ENCODE results near the gene ZIC4.

The ZIC4 gene

DNA sequence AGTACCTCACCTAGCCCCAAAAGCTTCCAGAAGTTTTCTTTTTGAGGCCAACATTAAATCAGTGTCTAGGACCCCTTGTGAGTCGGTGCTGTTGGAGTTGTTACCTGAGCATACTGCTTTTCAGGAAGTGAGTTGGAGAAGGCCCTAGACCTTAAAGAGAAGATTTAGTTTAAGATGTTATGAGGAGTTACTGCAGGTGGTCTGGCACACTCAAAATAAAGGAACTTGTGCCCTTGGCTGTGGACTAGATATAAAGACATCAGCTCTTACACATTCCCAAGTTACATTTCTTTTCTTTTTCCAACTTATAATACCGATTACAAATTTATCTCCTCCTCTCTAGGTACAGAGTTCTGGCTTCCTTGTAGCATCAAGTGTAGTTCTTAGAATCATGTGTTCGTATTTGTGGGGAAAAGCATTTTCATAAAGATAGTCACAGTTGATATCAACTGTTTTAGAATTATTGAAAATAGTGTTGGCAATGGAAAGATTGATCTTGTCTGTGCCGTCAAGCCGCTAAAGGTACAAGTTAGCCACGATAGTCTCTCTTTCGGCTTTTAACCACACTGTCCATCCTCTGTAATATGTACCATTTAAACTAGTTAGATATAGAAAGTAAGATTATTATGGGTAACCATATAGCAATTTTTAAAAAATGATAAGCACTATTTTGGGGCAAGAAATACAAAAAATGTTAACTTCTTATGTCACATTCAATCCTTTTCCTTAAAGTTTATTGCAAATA, 11.4 kb upstream of the ZIC4 start:
- DNase-seq = no peak

DNA sequence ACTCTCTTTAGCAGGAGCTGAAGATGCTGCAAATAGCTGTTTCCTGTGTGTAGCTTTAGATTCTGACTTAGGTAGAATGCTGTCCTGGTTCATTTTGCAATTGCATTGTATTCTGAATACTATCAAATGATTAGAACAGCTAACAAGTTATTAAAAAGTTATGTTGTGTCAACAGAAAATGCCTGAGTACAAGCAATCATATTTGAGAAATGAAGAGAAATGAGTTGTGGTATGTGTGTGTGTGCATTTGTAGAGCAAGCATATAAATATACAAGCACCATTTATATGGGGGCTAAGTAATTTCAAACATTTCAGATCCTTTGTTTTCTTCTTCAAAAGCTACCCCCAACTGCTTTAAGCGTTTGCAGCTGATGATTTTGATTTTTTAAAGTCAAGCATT, 10.6 kb upstream of the ZIC4 start:
- DNase-seq = no peak

DNA sequence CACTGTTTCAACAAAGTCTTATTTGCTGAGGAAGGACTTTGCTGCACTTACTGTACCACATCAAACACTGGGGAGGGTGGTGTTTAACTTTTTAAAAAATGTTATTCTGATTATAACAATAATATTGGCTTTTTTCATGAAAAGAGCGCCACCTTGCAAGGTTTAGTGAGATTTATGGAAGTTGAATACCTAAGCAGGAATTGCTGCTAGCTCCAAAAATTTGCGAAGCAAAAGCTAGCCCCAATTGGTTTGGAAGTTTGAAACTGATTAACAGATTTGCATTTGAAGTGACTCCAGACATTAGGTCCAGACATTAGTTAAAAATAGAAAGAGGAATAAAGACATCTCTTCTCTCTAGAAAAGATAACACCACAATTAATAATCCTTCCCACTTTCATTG, 9.5 kb upstream of the ZIC4 start:
- no peak for DNase-seq

DNA sequence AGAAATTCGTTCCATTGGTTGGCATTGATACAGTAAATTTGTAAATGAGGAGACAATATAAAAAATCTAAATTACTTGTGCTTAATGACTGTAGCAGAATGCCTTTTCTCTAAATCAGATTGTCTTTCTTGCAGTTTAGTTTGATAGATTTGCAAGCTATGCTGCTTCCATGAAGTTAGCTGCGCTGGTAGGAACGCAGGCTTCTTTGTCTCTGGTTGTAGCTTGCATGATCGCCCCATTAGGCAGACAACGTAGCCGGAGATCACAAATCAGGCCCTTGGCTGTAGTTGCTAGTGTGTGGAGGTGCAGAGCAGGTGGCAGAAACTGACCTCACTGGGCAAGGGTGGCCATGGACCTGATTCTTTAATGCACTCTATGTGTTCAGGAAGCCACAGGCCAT, 8.9 kb upstream of the ZIC4 start:
- DNase-seq = no peak

DNA sequence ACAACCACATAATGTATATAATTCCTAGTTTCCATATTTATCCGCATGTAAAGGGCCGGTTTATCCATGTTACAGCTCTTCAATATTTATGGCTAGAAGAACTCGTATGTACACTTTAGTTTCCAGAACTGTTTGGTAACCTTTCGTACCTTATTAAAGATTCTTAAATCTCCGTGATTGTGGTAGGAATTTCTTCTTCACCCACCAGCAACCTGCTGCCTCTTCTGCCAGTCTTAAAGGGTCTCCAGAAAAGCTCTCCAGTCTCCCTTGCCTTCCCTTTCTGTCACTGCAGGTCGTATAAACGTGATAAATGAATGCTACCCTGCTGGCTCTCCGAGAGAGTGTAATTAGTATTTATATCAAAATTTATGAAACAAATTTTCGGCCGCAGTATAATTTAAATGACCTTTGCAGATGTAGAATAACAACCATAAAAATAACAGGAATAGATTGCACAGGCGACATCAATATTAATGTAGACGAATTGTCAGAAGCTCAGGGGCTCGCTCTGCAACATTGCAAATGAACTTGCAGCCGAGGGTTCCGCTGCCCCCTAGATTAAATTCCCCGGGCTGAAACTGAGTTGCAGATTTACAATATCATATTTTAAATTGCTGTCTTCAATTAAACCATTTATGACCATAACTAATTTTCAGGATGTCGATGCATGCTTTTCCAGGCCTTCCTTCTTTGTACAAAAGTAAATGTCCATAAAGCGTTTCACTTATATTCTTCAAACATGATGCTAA, 8.2 kb upstream of the ZIC4 start:
- no peak for DNase-seq

DNA sequence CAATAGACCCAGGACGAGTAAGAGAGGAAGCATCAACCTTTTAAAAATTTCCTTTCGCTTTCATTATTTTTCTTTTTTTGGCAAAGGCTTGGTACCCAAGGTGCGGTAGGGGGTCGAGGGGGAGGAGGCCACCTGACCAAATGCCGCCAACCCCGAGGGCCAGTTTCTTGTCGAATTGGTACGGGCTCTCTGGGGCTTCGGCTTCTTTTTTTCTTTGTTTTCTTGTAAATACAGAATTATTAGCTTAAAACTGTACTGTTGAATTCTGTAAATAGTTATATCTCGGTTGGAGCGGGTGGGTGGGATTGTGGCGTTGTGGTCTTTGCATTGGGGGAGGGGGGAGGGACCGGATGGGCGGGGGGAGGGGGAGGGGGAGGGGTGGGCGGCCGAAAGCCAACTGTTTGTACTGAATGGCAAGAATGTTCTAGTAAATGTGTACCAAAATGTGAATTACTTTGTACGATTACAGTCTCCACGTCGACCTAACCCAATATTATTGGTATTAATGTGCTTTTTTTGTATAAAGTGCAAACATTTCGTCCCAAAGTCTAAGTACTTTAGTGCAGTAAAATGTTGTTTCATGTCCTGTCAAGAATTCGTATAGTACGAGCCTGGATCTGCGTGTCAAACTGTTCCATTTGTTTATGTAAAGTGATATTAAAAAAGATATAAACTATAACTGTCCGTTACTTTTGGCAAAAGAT, 7.5 kb upstream of the ZIC4 start:
- no peak for DNase-seq

DNA sequence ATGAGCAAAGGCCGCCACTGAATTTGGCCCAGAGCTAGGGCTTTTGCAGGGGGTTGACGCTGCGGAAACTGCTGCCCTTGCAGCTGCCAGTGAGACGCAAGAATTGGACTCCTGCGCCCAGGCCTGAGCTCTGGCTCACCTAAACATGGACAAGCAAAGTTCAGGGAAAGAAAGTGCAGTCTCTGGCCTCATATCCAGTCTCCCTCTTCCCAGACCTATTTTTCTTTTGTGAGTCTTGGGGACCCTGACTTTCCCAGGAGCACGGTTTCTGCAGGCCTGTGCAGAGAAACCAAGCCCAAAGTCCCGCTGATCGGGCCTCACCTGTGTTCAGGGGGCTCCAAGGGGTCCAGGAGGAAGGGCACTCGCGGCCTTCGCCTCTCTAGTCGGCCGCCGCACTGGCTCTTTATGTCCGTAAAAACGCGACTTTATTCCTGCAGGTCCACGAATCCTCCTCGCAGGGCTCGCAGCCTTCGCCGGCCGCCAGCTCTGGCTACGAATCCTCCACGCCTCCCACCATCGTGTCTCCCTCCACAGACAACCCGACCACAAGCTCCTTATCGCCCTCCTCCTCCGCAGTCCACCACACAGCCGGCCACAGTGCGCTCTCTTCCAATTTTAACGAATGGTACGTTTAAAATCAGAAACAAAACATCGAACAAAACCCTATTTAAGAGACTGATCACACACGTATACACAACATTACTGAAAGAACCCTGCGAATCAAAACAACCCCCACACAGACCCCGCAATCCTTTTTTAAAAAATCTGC, 6.8 kb upstream of the ZIC4 start:
- DNase-seq = no peak

DNA sequence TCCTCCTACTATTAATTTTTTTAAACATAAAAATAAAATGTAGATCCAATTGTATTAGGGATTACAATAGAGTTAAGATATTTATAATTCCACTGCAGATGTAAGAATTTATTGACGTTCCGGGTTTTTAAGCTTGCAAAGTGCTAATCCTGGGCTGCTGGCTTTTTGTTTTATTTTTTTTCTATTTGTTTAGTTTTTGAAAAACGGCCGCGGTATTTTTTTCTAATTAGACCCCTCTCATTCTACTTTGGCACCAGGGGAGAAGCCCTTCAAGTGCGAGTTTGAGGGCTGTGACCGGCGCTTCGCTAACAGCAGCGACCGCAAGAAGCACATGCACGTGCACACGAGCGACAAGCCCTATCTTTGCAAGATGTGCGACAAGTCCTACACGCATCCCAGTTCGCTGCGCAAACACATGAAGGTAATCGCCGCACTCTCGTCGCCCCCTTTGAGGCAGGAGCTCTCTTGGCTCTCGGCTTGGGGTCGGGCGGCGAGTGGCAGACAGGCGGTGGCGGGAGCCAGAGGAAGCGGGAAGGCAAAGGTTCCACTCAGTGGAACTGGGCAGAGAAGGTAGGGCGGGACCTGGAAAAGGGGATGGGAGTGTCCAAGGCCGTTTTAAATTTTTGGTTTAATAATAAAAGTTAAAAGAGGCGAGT, 6.0 kb upstream of the ZIC4 start:
- no peak for DNase-seq

DNA sequence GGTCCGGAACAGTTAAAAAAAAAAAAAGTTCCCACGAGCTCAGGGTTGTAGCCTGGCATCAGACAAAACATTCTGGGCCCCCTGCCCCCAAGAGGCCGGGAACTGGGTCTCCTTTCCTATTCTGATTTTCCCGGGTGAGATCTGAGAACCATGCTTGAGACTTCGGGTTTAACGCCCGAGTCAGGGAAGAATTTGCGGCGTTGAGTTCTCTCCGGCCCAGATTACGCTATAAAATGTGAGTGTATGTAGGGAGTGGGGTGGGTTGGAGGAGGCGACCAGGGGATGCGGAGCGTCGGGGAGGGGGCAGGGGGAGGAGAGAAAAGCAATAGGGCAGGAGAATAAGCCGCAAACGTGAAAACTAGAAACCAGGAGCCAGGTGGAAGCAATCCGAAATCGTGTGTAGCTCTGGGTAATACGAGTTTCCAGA, 5.5 kb upstream of the ZIC4 start:
- no peak for DNase-seq

DNA sequence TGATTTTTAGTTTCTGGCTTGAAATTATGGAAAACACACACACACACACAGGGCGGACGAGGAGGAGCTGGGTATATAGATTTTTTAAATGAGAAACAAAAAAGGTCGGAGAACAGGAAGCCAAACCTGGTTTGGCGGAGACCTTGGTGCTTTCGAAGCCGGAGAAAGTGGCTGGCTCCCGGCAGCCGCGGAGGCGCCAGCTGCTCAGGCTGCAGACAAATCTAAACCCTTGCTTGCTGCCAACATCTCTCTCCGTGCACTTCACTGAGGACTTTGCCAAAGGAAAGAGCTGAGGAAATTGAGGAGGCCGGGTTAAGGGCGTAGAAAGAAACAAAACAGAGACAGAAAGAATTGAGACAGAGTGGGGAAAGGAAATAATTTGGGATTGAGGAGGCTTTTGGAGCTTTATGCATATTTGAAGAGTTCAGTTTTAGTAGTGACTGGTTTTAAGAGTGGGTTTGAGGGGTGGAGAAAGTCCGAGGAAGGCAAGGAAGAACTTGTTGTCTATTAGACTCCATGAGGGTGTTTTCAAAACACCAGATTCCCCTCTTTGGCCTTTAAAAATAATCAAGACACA, 5.0 kb upstream of the ZIC4 start:
- no peak for DNase-seq

DNA sequence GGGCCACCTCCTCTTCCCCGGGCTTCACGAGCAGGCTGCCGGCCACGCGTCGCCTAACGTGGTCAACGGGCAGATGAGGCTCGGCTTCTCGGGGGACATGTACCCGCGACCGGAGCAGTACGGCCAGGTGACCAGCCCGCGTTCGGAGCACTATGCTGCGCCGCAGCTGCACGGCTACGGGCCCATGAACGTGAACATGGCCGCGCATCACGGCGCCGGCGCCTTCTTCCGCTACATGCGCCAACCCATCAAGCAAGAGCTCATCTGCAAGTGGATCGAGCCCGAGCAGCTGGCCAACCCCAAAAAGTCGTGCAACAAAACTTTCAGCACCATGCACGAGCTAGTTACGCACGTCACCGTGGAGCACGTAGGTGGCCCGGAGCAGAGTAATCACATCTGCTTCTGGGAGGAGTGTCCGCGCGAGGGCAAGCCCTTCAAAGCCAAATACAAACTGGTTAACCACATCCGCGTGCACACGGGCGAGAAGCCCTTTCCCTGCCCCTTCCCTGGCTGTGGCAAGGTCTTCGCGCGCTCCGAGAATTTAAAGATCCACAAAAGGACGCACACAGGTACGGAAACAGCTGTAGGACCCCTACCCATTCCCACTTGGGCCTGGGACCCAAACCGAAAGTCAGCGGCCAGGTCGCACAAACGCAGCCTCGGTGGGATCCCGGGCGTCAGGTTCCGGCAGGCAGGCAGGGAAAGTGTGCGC, 4.3 kb upstream of the ZIC4 start:
- DNase-seq = no peak

DNA sequence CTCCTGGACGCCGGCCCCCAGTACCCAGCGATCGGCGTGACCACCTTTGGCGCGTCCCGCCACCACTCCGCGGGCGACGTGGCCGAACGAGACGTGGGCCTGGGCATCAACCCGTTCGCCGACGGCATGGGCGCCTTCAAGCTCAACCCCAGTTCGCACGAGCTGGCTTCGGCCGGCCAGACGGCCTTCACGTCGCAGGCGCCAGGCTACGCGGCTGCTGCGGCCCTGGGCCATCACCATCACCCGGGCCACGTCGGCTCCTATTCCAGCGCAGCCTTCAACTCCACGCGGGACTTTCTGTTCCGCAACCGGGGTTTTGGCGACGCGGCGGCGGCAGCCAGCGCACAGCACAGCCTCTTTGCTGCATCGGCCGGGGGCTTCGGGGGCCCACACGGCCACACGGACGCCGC, 3.8 kb upstream of the ZIC4 start:
- DNase-seq = no peak

DNA sequence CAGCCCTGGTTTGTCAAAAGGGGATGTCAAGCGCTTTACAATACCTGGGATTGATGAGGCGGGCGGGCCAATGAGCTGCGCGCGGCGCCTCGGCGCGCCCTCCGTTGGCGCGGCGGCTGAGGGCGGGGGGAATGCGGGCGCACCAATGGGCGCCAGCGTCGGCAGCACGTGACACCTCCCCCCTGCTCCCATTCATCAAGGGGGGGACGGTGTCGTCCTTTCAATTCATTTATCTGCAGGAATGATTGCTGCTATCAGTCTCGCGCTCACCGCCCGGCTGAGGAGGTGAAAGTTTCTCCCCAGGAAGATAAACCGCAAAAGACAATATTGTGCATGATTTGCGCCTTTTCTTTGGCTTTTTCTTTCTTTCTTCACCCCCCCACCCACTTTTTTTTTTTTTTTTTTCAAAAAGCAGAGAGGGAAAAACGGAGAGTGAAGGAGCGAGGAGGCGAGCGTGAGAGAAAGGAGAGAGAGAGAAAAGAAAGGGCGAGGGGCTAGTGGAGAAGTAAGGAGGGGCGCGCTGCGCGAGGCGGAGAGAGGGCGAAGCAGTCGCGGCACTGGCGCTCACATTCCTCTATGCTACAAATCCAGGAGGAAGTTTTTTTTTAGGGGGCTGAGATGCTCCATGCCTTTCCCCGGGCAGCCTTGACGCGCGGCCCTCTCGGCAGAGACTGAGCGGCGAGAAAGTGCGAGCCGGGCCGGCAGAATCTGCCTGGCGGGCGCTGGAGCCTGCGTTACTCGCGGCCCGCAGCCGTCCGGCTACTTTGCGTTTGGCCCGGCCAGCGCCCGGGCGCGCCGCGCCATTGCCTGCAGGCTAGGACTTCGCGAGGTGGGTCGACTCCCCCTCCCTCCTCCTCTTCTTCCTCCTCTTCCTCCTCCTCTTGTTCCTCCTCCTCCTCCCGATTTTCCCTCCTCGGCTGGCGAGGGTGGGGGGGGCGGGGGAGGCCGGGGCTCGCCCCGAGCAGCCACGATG, 3.1 kb upstream of the ZIC4 start, which contains the start of gene ZIC1:
Gene ZIC1, plus strand, starts transcription at position 223 of the 973 bp plus-strand sequence. Its CDS starts 748 bp downstream, at position 971.
- no peak for DNase-seq

DNA sequence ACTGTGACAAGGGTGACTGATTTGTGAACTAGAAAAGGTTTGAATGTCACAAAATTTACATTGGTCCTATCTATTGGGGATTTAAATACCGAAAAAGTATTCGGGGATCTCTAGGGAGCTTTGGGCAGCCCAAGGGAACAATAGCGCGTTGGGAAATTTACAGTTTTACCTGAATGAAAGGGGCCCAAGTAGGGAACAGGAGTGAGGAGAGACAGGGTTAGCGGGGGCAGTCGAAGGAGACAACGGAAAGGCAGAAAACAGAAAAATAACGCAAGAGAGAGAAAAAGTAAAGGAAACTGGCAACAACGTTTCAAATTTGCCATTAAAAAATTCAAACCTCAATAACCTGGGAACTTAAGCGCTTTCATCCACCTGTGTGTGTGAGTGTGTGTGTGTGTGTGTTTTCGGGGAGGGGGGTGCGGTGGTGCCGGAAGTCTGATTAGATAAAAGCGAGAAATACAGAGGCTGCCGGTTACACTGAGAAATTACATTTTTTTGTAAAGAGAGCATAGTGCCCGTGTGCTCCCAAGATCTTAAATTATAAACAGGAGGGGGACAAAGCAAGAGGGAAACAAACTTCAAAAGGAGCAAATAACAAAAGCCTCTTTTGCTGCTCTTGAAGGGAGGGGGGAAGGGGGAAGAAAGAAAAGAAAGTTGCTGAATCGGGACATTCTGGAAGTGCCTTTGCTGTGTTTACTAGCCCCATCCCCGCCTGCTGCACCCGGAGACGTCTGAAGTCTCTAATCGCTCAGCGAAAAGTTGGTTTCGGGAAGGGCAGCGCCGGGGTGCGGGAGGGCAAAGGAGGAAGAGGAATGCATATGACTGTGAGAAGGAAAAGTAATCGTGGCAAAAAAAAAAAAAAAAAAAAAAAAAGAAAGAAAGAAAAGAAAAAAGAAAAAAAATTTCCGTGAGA, 2.1 kb upstream of the ZIC4 start:
- no peak for DNase-seq

DNA sequence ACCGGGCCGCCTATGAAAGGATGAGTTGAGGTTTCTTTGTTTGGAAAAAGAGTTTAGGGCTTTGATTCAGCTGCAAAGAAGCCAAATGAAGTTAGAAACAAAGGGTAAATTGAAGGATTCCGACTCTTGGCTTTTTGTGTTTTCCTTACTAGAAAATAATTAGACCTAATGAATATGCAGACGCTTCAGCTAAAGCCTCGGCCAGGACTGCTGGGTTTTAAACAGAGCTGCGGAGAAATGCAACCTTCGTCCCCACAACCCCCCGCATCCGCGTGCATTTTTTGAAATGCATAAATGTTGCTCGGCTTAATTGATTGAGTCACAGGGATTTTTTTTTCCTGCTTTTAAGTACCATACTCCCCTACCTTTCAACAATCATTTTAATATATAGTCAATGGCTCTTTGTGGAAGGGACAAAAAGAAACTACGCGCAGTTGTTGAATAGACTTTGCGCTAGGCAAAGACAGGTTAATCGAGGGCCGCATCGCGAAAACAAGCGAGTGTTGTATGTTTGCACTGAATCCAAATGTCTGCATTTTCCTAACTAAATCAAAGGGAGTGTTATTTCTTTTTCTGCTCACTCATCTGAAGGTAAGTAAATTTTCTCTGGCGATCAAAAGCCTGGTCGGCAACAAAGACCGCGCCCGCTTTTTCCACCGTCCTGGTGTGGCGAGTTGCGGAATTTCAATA, 1.3 kb upstream of the ZIC4 start:
- DNase-seq = no peak

DNA sequence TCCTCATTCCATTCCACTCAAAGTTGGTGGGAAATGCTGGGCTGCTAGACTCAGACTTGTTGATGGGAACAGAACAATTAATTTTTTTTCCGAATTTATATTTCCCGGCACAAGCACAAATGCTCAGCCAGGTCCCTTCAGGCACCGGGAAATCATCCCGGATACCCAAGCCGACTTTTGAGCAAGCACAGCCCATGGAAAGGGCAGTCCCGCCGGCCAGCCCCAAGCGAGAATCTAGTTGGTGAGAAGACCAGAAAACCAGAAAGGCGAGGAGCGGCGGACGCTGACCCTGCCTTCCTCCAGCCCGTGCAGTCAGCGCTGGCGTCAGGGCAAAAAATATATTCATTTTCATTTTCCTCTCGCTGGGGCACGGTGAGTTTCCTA, 763 bp upstream of the ZIC4 start:
- no peak for DNase-seq

DNA sequence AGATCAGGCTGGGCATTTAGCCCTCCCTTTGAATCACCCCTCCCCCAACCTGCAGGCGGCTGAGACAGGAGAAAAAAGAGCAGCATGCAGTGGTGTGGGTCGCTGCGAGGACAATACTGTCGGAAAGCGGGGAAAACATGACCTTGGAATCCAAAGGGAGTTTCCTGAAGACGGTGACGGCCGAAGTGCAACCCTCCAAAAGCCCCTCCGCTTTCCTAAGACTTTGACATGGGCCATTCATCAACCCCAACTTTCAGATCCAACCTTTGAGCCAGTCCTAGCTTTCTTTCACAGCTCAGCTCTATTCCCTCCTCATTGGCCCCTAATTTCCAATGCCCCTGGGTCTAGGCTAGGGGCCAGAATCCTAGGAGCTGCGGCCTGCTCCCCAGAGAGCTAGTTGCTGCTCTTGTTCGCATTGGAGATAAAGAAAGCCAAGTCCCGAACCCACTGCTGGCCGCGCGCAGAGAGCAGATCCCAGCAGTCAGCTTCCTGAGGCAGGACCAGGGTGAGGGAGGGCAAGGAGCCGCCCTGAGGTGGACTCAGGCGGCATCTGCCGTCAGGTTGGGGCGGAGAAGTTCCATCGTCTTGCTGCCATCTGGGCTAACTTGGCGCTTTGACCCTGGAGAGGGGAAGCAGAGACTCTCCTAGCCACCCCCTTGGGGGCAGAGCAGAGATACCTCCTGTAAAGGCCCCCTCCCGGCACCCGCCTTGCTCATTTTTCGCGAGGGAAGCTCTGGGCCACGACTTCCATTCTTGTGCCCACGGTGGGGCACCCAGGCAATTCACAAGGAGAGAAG, 914 bp downstream of the ZIC4 start:
- no peak for DNase-seq

DNA sequence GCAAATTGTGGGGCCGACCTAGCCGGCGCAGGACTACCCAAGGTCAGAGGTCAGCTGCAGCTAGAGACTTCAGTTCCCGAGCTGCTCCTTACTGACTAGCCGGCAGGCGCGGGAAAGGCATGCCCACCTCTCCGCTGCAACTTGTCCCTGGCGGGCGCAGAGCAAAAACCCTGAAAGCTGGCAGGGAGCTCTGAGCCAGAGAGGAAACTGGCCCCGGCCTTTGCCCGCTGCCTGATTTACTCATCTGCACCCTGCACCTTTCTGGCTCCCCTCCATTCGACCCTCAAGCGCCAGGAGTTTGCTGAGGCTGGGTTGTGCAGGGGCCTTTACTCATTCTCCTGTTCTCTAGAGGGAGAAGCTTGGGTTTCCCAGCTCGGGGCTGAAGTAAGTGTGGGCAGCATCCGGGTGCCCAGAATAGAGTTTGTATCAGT, 1.5 kb downstream of the ZIC4 start:
- no peak for DNase-seq
